ENCODE results near the gene C12orf43. TPM values are rescaled to one million over a fixed set of nuclear protein-coding genes. Genes with fewer than 3 reads are reported as not detected.

C12orf43 gene
- total and polyA plus RNA-seq, 2 of the 4 experiments (the other 2 are of a cell fraction) = 12.5 to 13.5 TPM

DNA sequence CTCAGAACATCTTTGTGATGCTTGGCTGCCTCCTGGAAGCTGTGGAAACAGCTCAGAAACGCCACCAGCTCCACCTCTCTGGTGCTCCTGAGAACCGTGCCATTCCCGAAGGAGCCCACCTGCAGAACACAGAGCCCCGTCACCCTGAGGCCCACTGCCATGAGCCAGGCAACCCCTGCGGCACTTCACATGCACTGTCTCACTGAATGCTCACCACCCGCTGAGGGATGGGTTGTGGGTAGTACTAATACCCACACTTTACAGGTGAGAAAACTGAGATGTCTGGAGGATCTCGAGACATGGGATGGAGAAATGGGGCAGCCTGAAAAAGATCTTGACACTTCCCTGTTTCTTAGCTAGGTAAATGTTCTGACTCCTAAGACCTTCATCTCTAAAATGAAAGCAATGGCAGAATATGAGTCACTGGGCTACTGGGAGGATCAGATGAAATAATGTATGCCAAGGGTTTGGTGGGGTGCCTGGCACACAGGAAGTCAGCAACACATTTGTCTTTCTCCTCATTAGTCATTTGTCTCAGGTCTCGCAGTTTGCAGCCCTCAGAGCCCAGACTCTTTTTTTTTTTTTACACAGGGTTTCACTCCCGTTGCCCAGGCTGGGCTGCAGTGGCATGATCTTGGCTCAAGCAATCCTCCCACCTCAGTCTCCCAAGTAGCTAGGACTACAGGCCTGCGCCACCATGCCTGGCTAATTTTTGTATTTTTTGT lies 17.5 kb upstream of the C12orf43 start:
- intact Hi-C loops (cut with micrococcal nuclease) (no loop called here), dilution Hi-C loops (cut with HindIII; ENCODE audit: low sequenced_read_pairs, unreplicated experiment) (no loop called here), in situ Hi-C loops (cut with MboI; ENCODE audit: low sequenced_read_pairs) (no loop called here)
- Histone ChIP-seq H3K79me1 (ENCODE audit: low read depth in 1 of 2, low read length in 2 of 2) (no peaks in the 10 kb centered on the region), H3K18ac (ENCODE audit: low read depth, low read length) (no peak overlapping the region), H2BK120ac (ENCODE audit: low read depth, low read length) (no peak overlapping the region), H3K4ac (ENCODE audit: low read depth, low read length) (no peak overlapping the region), H3K27ac (ENCODE audit: insufficient read depth, low read length) (no peak overlapping the region), H3K4me2 (ENCODE audit: low read depth, low read length) (no peak overlapping the region), H2BK20ac (ENCODE audit: low read depth, low read length) (no peak overlapping the region), H4K8ac (ENCODE audit: low read depth in 2 of 2, low read length in 2 of 2) (no peak overlapping the region), H3K9ac (ENCODE audit: low read depth, low read length) (no peak overlapping the region), H3K9me3 (ENCODE audit: control insufficient read depth, insufficient read depth, low read length) (no peaks in the 10 kb centered on the region), H4K91ac (ENCODE audit: insufficient read depth, low read depth, low read length) (no peak overlapping the region), H3K14ac (replicated peaks; ENCODE audit: low read depth, low read length) (no peak overlapping the region), H3K23ac (ENCODE audit: low read depth, low read length) (no peak overlapping the region), H4K5ac (ENCODE audit: low read depth, low read length) (no peak overlapping the region), H4K20me1 (ENCODE audit: insufficient read depth, low read length) (no peaks in the 10 kb centered on the region), H3K56ac (ENCODE audit: extremely low read depth, insufficient read depth, low read length) (no peak overlapping the region), H3K4me1 (ENCODE audit: control insufficient read depth, insufficient read depth, low read length) (no peaks in the 10 kb centered on the region), H2AK5ac (ENCODE audit: low read depth, low read length) (no peak overlapping the region), H2BK15ac (ENCODE audit: low read depth, low read length) (no peak overlapping the region), H3K36me3 (ENCODE audit: control insufficient read depth, insufficient read depth, low read length) (no peaks in the 10 kb centered on the region), H3K4me3 (ENCODE audit: insufficient read depth, low read depth, low read length) (no peak overlapping the region), H3K9me1 (ENCODE audit: insufficient read depth, low read length) (0 out of 2 replicates have a peak, but pooled peaks cover 2% of the 10 kb centered on the region), H2AFZ (replicated peaks; ENCODE audit: low read length, poor library complexity) (no peak overlapping the region), H3K27me3 (ENCODE audit: control insufficient read depth, insufficient read depth, low read length) (peaks cover 8% of the 10 kb centered on the region; the same call in 1 of the 2 replicates), H2BK5ac (ENCODE audit: low read depth, low read length, poor library complexity, severe bottlenecking) (no peak overlapping the region), H2AK9ac (replicated peaks; ENCODE audit: low read depth, low read length, poor library complexity) (no peak overlapping the region)
- WGBS, 2 experiments (ENCODE audit: extremely low coverage in 2 of 2, insufficient read length in 1 of 2) = 35% methylated on average over 2 of the region's 10 CpGs; no CpG with 5 or more reads in 1 of the 2 experiments
- TF ChIP-seq MAFK (IDR thresholded peaks at IDR 0.05; ENCODE audit: low read depth, low read length) = no peak
- TF ChIP-seq, protein P1, sequence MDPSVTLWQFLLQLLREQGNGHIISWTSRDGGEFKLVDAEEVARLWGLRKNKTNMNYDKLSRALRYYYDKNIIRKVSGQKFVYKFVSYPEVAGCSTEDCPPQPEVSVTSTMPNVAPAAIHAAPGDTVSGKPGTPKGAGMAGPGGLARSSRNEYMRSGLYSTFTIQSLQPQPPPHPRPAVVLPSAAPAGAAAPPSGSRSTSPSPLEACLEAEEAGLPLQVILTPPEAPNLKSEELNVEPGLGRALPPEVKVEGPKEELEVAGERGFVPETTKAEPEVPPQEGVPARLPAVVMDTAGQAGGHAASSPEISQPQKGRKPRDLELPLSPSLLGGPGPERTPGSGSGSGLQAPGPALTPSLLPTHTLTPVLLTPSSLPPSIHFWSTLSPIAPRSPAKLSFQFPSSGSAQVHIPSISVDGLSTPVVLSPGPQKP (IDR thresholded peaks at IDR 0.05; ENCODE audit: borderline replicate concordance, low read depth, low read length) = no peak
- no peak for TF ChIP-seq MXI1 (IDR thresholded peaks at IDR 0.05; ENCODE audit: borderline replicate concordance, low read depth, low read length)
- TF ChIP-seq RCOR1 (IDR thresholded peaks at IDR 0.05; ENCODE audit: insufficient replicate concordance, low read length) = no peak
- no peak for TF ChIP-seq POLR2A (IDR thresholded peaks at IDR 0.05; ENCODE audit: low read depth, low read length)
- TF ChIP-seq RAD21 (IDR thresholded peaks at IDR 0.05; ENCODE audit: low read length) = no peak
- no peak for TF ChIP-seq CHD1 (IDR thresholded peaks at IDR 0.05; ENCODE audit: low read depth, low read length)
- TF ChIP-seq, protein P2, sequence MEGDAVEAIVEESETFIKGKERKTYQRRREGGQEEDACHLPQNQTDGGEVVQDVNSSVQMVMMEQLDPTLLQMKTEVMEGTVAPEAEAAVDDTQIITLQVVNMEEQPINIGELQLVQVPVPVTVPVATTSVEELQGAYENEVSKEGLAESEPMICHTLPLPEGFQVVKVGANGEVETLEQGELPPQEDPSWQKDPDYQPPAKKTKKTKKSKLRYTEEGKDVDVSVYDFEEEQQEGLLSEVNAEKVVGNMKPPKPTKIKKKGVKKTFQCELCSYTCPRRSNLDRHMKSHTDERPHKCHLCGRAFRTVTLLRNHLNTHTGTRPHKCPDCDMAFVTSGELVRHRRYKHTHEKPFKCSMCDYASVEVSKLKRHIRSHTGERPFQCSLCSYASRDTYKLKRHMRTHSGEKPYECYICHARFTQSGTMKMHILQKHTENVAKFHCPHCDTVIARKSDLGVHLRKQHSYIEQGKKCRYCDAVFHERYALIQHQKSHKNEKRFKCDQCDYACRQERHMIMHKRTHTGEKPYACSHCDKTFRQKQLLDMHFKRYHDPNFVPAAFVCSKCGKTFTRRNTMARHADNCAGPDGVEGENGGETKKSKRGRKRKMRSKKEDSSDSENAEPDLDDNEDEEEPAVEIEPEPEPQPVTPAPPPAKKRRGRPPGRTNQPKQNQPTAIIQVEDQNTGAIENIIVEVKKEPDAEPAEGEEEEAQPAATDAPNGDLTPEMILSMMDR (conservative IDR thresholded peaks at IDR 0.05; ENCODE audit: low read depth, low read length) = no peak
- no peak for TF ChIP-seq MAZ (IDR thresholded peaks at IDR 0.05; ENCODE audit: borderline replicate concordance, low read depth, low read length)
- TF ChIP-seq BHLHE40 (IDR thresholded peaks at IDR 0.05; ENCODE audit: low read depth, low read length) = no peak
- TF ChIP-seq CEBPB (IDR thresholded peaks at IDR 0.05; ENCODE audit: low read depth, low read length) = no peak
- TF ChIP-seq NFE2L2 (IDR thresholded peaks at IDR 0.05; ENCODE audit: low read depth, low read length) = no peak
- ChIA-PET CTCF (interaction anchor here (0.6 kb wide), 1 partner anchor 1966 kb away, joined by 3 read pairs; no protein-coding TSS in a partner anchor), POLR2A (ENCODE audit: unreplicated experiment) (no interaction called here)
- ATAC-seq (ENCODE audit: low read depth) (0 out of 2 replicates have a peak, but pooled peaks have one; percentile 32), DNase-seq (no peak)
- no TSS peak for BruUV-seq (replicated peaks)
